Measurements from ENCODE around the gene SLC2A5. TPM values are rescaled to one million over a fixed set of nuclear protein-coding genes. Genes with fewer than 3 reads are reported as not detected.
"Not testable (repeated sequence)": the region's sequence is repeated elsewhere in the genome, so short reads cannot be mapped to it uniquely, and the experiment has no call there.

Gene SLC2A5
- polyA plus RNA-seq, 3 donors, result 2.2 to 13.1 (median 4.0) TPM

DNA sequence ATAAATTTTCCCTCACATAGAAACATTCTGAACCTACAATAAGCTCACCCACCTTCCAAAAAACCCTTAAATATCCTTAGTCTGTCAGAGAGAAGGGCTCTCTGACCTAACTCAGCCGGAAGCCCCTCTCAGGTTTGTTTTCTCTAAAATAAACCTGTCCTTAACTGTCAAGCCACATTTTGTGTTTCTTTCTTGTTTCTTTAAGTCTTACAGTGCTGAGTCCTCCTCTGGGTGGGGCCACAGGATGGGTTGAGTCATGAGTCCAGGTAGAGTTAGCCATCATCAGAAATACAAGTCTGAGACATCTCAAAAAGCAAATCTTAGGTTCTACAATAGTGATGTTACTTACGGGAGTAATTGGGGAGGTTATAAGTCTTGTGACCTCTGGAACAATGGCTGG is 26.4 kb upstream of the SLC2A5 start:
- WGBS, 3 donors, result 91 to 98% (median 93%) methylated on average over 2 of the region's 2 CpGs
- H3K27ac ChIP-seq (ENCODE audit: low read depth, low read length), result no peak overlapping the region

DNA sequence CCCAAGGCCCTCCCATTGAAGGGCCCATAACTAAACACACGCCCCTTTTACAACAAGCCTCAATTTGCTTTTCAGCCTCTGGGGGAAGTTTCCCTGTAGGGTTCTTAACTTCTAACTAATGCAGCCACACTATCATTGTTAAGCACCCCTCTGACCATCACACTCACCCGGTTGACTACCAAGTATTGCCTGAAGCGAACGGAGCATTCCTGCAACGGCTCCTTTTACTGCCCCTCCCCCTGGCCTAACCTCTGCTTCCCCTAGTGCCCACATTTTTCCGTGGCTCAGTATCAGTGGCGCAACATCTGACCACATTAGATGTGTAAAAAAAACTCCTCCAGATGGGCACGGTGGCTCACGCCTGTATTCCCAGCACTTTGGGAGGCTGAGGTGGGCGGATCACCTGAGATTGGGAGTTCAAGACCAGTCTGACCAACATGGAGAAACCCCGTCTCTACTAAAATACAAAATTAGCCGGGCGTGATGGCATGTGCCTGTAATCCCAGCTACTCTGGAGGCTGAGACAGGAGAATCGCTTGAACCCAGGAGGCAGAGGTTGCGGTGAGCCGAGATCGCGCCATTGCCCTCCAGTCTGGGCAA is 24.7 kb upstream of the SLC2A5 start:
- WGBS, 3 donors, result 68 to 78% (median 72%) methylated on average over 18 of the region's 18 CpGs
- not testable (repeated sequence) for H3K27ac ChIP-seq (ENCODE audit: low read depth, low read length)

- 36 to 70% (median 56%) methylated on average over 6 of the region's 6 CpGs for WGBS, 3 donors
- no peak overlapping the region for H3K27ac ChIP-seq (ENCODE audit: low read depth, low read length)
These were observed 24.1 kb upstream of the SLC2A5 start for GRCh38 chr1:9093581-9093980.

DNA sequence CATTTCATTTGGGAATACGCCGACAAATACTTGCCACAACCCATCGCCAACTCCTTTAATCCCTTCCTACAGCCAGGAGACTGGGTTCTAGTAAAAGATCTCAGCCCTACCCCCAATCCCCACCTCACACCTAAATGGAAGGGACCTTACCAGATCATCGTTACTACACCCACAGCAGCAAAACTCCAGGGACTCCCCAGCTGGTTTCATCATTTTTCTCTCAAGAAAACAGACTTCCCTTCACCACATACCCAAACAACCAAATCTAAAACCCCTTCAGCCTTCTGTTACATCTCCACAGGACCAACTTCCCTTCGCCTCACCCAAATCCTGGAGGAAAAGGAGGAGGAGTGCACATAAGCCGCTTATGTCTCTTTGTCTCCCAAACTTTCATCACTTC is 23.7 kb upstream of the SLC2A5 start:
- WGBS, 3 donors, result 61 to 77% (median 72%) methylated on average over 6 of the region's 6 CpGs
- no peak overlapping the region for H3K27ac ChIP-seq (ENCODE audit: low read depth, low read length)

GRCh38 chr1:9088807-9089206 is 19.4 kb upstream of the SLC2A5 start:
- no peak overlapping the region for H3K27ac ChIP-seq (ENCODE audit: low read depth, low read length)
- WGBS, 3 donors, result 66 to 78% (median 77%) methylated on average over 4 of the region's 4 CpGs

DNA sequence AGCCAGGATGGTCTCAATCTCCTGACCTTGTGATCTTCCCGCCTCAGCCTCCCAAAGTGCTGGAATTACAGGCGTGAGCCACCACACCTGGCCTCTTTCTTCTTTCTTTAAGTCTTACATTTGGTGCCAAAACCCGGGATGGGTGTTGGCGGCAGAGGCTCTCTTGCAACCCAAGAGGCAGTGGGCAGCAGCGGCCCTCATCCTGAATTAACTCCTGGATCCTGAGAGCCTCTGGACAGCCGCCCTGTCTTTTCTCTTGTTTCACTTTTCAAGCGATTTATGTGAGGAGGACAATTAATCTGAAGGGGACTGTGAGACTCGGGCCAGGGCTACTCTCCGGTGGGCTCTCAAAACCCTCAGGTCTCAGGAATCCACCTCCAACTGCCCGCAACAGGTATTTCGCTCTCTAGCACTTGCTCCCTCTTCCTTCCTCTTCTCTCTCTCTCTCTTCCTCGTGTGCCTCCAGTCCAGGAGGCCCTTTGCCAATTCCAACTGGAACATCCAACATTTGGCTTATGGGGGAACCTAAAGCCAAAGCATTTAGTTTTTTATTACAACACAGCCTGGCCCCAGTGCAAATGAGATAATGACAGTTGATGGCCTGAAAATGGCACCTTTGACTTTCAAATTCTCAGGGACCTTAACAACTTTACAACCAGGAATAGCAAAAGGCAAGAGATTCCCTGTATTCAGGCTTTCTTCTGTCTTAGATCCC is 18.1 kb upstream of the SLC2A5 start:
- no peak overlapping the region for H3K27ac ChIP-seq (ENCODE audit: low read depth, low read length)
- 77 to 90% (median 81%) methylated on average over 12 of the region's 12 CpGs for WGBS, 3 donors

DNA sequence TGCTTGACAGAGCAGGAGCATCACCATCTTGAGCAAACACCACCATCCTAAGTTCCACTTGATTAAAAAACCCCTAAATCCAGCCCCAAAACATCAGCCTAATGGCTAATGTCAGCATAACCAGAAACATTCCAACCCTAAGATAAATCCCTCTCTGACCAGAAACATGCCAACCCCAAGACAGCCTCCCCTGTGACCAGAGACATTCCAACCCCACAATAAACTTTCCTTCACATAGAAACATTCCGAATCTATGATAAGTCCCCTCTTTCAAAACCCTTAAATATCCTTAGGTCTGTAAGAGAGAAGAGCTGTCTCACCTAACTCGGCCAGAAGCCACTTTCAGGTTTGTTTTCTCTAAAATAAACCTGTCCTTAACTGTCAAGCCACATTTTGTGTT is 17.4 kb upstream of the SLC2A5 start:
- H3K27ac ChIP-seq (ENCODE audit: low read depth, low read length), result no peak overlapping the region
- 47 to 87% (median 61%) methylated on average over 2 of the region's 2 CpGs for WGBS, 3 donors

DNA sequence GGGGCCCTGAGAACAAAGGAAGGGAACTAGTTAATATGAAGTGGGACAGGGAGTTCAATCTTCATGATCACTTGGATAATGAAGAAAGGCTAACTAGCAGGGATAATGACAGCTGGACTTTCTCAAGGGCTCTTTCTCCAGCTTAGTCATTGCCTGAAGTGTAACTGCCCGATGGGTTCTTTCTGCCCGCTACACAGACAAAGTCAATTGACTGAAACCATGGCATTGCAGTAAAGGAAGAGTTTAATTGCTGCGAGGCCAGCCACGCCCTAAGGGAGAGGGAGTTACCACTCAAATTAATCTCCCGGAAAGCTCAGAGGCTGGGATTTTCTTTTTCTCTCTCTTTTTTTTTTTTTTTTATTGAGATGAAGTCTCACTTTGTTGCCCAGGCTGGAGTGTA is 16.6 kb upstream of the SLC2A5 start:
- 44 to 89% (median 70%) methylated on average over 5 of the region's 5 CpGs for whole genome bisulfite sequencing, 3 donors
- no peak overlapping the region for H3K27ac ChIP-seq (ENCODE audit: low read depth, low read length)

- 55 to 71% (median 71%) methylated on average over 7 of the region's 7 CpGs for WGBS, 3 donors
- no peak overlapping the region for H3K27ac ChIP-seq (ENCODE audit: low read depth, low read length)
These were observed 16.0 kb upstream of the SLC2A5 start for GRCh38 chr1:9085306-9085940.

DNA sequence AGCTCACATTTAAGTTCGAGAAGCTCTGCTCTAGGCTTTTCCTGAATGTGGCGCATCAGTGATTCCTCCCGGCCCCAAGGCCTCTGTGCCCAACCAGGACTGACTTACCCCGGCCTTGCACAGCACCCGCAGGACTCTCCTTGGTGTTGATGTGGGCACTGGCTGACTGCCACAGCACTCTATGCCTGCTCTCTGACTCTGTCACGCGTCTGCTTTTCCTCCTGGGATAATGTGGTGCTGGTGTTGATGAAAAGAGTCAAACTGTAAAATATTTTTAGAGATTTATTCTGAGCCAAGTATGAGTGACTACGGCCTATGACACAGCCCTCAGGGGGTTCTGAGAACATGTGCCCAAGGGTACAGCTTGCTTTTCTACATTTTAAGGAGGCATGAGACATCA is 15.5 kb upstream of the SLC2A5 start:
- 47 to 70% (median 60%) methylated on average over 8 of the region's 8 CpGs for WGBS, 3 donors
- H3K27ac ChIP-seq (ENCODE audit: low read depth, low read length), result no peak overlapping the region

GRCh38 chr1:9081473-9081872 is 12.0 kb upstream of the SLC2A5 start:
- WGBS, 3 donors, result 91 to 96% (median 95%) methylated on average over 3 of the region's 3 CpGs

DNA sequence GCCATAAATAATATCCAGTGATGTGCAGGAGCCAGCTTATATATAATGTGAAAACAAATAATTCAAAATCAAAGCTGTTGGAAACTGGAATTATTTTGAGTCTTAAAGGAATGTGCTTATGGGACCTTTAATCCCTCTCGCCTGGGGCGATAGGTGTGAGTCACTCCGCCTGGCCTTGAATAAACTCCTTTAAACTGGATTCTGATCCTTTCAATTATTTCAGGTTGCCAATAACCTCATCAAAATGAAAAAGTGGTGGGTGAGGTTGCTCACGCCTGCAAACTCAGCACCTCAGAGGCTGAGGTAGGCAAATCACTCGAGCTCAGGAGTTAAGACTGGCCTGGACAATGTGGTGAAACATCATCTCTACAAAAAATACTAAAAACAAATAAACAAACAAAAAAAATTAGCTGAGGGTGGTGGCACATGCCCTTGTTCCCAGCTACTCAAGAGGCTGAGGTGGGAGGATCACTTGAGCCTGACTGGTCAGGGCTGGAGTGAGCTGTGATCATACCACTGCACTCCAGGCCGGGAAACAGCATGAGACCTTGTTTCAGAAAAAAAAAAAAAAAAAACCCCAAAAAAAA is 11.4 kb upstream of the SLC2A5 start:
- no peak overlapping the region for H3K27ac ChIP-seq (ENCODE audit: low read depth, low read length)
- 85 to 94% (median 93%) methylated on average over 6 of the region's 6 CpGs for WGBS, 3 donors

More at GRCh38 chr1:9081473-9081872, 12.0 kb upstream of the SLC2A5 start:
- H3K27ac ChIP-seq (ENCODE audit: low read depth, low read length), result no peak overlapping the region

DNA sequence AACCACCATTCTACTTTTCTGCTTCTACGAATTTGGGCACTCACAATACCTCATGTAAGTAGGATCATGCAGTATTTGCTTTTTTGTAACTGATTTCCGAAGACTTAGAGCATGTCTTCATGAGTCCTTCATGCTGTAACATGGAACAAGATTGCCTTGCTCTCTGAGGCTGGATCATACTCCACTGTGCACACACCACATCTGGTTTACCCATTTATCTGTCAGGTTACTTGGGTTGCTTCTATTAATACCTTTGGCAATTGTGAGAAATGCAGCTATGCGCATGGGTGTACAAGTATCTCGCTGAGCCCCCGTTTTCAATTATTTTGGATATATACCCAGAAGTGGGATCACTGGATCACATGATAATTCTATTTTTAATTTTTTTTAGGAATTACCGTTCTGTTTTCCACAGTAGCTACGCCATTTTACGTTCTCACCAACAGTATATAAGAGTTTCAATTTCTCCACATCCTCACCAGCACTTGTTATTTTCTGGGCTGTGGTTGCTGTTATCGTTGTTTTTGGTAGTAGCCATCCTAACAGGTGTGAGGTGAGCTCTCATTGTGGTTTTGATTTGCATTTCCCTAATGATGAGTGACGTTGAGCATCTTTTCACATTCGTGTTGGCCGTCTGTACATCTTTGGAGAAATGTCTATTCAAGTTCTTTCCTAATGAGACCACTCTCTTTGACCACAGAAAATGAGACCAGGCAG is 10.7 kb upstream of the SLC2A5 start:
- no peak overlapping the region for H3K27ac ChIP-seq (ENCODE audit: low read depth, low read length)
- 82 to 92% (median 86%) methylated on average over 12 of the region's 12 CpGs for WGBS, 3 donors

DNA sequence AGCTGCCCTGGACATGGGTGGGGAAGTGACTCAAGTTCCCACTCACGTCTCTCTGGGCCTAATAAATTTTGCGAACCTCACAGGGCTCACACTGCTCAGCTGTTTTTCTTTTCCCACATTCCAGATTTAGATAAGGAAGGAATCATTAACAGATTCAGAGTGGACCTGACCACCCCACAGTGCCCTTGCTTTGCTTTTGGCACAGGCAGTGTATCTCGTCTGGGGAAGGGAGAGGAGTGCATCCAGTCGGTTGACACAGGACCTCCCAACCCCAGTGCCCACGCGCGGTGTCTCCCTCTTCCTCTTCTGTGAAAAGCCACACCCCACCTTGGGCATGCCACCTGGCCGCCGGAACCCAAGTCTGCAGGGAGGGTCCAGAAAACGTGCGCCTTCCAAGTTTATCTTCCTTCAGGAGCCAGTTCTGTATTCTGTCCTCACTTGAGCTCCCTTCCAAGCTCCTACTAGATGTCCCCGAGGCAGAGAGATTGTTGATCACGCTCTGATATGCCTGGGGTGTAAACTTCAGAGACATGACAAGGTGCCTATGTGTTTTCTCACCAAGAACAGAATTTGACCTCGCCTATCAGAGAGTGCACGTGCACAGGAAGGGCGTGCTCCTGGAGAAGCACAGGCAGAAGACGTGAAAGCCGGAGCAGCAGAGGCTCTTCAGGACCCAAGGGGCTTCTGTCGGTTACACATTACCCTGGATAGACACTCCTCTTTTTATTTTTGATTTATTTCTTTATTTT is 9.5 kb upstream of the SLC2A5 start:
- WGBS, 3 donors, result 48 to 64% (median 56%) methylated on average over 19 of the region's 19 CpGs

GRCh38 chr1:9078015-9078751 is 8.7 kb upstream of the SLC2A5 start:
- 66 to 73% (median 68%) methylated on average over 9 of the region's 9 CpGs for WGBS, 3 donors
- H3K27ac ChIP-seq (ENCODE audit: low read depth, low read length), result no peak overlapping the region

More for the DNA sequence above, 9.5 kb upstream of the SLC2A5 start:
- no peak overlapping the region for H3K27ac ChIP-seq (ENCODE audit: low read depth, low read length)

DNA sequence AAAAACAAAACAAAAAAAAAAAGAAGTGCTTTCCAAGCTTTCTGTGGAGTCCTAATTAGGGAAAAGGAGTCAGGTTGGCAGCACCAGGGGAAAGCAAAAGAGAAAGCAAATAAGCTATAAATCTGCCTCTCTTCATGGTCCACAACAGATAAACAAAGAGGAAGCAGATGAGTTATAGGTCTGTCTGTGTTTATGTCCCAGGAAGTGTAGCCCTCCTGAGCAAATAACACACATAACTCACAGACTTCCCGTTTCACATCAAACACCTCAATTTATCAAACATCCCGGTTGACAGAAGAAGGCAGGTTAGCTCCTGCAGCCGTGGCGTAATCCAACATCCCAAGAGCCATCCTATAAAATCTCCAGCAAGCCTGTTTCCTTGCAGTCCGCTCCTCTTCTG is 5.6 kb upstream of the SLC2A5 start:
- WGBS, 3 donors, result 16 to 44% (median 28%) methylated on average over 5 of the region's 5 CpGs
- no peak overlapping the region for H3K27ac ChIP-seq (ENCODE audit: low read depth, low read length)

GRCh38 chr1:9073143-9073542 is 3.7 kb upstream of the SLC2A5 start:
- WGBS, 3 donors, result 62 to 89% (median 64%) methylated on average over 3 of the region's 3 CpGs
- no peak overlapping the region for H3K27ac ChIP-seq (ENCODE audit: low read depth, low read length)
